Measurements from ENCODE around the gene SMIM38. TPM values are rescaled to one million over a fixed set of nuclear protein-coding genes. Genes with fewer than 3 reads are reported as not detected.

SMIM38 gene
- total RNA-seq, 1 donor from 2014 or later: 0.74 TPM

DNA sequence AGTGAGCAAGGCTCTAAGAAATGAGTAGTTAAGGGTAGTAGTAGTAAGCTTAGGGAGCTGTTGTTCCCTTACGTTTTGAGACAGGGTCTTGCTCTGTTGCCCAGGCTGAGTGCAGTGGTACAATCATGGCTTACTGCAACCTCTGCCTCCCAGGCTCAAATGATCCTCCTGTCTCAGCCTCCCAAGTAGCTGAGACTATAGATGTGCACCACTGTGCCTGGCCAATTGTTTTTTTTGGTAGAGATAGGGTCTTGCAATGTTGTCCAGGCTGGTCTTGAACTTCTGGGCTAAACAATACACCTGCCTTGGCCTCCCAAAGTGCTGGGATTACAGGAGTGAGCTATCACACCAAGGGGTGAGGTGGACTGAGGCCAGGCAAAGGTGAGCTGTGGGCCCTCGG lies 10.0 kb downstream of the SMIM38 start:
- Histone ChIP-seq H3K27ac (peak overlapping the region; percentile 27), H3K9me3 (no peaks in the 10 kb centered on the region), H3K4me1 (peaks cover 13% of the 10 kb centered on the region), H3K36me3 (no peaks in the 10 kb centered on the region), H3K4me3 (no peak overlapping the region), H3K27me3 (no peaks in the 10 kb centered on the region)
- intact Hi-C loops (cut with DNase I): no loop called here
- no peak for DNase-seq (ENCODE audit: extremely low spot score in 2 of 2)
- TF ChIP-seq CTCF (IDR thresholded peaks at IDR 0.05): no peak
- TF ChIP-seq POLR2A (IDR thresholded peaks at IDR 0.05): no peak
- TF ChIP-seq POLR2AphosphoS5 (IDR thresholded peaks at IDR 0.05; ENCODE audit: insufficient read depth in 1 of 2, low read depth in 1 of 2): no peak

DNA sequence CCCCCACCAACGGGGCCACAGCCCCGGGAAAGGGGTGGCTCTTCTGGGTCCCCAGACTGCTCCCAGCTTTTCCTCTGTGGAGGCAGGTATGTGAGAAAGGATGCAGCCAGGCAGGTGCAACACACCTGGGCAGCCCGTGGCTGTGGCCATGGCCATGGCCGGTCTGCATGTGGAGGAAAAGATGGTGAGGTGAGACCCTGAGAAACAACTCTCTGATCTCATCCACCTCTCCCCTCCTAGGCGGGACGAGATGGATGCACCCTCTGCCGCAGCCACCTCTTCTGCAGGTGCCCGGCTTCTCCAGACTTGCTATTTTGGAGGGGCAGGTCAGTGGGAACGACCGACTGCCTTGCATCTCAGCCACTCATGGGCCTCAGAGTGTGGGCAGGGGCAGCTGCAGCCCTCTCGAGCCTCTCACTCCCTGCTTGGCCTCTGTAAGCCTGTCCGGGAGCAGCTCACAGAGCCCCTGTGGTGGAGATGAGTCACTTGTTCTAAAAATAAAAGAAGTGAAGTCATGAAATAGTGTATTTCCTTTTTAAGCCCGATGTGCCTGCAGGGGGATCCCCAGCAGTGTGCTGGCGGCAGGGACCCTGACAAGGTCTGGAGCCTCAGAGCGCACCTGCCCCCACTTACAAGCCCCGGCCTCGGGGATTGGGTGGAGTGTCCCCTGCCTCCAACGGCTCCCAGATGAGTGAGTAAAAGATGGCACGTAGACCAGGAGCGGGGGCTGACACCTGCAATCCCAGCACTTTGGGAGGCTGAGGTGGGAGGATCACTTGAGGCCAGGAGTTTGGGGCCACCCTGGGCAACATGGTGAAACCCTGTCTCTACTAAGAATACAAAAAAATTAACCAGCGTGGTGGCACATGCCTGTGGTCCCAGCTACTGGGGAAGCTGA lies 10.7 kb downstream of the SMIM38 start:
- TF ChIP-seq CTCF (IDR thresholded peaks at IDR 0.05) (no peak), POLR2AphosphoS5 (IDR thresholded peaks at IDR 0.05; ENCODE audit: insufficient read depth in 1 of 2, low read depth in 1 of 2) (peak in 1 of 2 donors; percentile 55)
- Histone ChIP-seq H3K4me1 (peaks cover 13% of the 10 kb centered on the region), H3K27me3 (no peaks in the 10 kb centered on the region), H3K36me3 (no peaks in the 10 kb centered on the region), H3K9me3 (no peaks in the 10 kb centered on the region), H3K27ac (peak overlapping the region; percentile 27), H3K4me3 (no peak overlapping the region)
- no peak for DNase-seq (ENCODE audit: extremely low spot score in 2 of 2)
- intact Hi-C loops (cut with DNase I): no loop called here

DNA sequence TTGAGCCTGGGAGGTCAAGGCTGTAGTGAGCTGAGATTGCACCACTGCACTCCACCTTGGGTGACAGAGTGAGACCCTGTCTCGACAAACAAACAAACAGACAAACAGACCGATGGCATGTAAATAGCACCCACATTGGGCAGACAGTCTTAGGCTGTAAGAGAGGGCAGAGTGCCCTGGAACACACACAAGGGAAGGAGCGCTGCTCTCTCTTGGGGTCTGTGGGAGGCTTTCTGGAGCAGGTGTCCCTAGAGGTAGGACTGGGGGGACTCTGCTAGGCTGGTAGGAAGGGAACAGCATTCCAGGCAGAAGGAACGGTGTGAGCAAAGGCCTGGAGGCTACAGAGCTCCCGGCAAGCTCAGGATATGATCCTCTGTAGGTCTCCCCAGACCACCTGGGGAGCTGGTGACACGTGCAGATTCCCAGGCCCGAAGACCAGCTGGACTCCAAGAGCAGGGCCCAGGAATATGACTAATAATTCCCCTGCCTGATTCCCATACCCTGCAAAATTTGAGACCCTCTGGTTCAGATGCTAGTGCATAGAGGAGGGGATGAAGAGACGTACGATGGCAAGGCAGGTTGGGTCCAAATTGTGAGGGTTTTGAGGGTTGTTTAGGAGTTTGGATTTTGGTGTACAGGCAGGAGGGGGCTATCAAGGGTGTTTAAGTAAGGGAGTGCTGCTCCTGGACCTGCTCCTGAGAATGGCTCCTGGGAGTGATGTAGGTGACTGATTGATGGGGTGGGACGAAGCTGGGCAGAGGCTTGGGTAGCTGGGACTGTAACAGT lies 11.6 kb downstream of the SMIM38 start:
- no peaks in the 10 kb centered on the region for H3K36me3 ChIP-seq
- H3K27ac ChIP-seq: no peak overlapping the region
- intact Hi-C loops (cut with DNase I): no loop called here
- no peak overlapping the region for H3K4me3 ChIP-seq
- DNase-seq (ENCODE audit: extremely low spot score in 2 of 2): no peak
- peaks cover 13% of the 10 kb centered on the region for H3K4me1 ChIP-seq
- TF ChIP-seq POLR2A (IDR thresholded peaks at IDR 0.05): no peak
- TF ChIP-seq POLR2AphosphoS5 (IDR thresholded peaks at IDR 0.05; ENCODE audit: insufficient read depth in 1 of 2, low read depth in 1 of 2): no peak
- no peak for TF ChIP-seq CTCF (IDR thresholded peaks at IDR 0.05)
- no peaks in the 10 kb centered on the region for H3K27me3 ChIP-seq
- H3K9me3 ChIP-seq: no peaks in the 10 kb centered on the region

GRCh38 chr11:69167916-69168691 lies 12.4 kb downstream of the SMIM38 start:
- Histone ChIP-seq H3K27ac (no peak overlapping the region), H3K27me3 (no peaks in the 10 kb centered on the region), H3K36me3 (no peaks in the 10 kb centered on the region), H3K4me3 (no peak overlapping the region), H3K9me3 (no peaks in the 10 kb centered on the region), H3K4me1 (peaks cover 13% of the 10 kb centered on the region)
- no peak for DNase-seq (ENCODE audit: extremely low spot score in 2 of 2)
- intact Hi-C loops (cut with DNase I): no loop called here
- TF ChIP-seq CTCF (IDR thresholded peaks at IDR 0.05) (no peak), POLR2AphosphoS5 (IDR thresholded peaks at IDR 0.05; ENCODE audit: insufficient read depth in 1 of 2, low read depth in 1 of 2) (no peak)
